GM12874 (cell line): ENCODE results near the gene AGBL2.

Experiments used
- TF ChIP-seq, protein P1 (sequence below): IDR thresholded peaks from 2 replicates; pipeline ENCODE4 v1.5.1; 2011; ENCODE audit warnings: low read depth, mild to moderate bottlenecking, control low read depth, low read length, moderate library complexity; ENCODE audit not compliant: insufficient read depth

Gene AGBL2

DNA sequence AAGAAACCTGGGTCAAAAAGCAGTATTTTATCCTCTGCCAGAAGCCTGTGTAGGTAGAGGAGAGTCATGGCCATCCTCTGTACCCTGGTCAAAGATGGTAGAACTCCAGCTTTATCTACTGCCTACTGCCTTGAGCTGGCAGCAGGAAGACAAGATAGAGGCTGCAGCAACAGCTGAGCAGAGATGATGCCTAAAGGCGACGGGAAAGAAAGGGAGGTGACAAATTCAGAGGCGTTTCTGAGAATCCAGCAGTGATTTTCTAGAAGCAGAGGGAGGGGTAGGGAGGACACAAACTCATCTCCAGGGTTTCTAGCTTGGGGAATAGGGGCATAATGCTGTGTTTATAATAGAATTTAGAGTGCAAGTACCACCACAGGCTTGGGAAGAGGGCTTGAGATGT, 105.5 kb downstream of the AGBL2 start:
- TF ChIP-seq, protein P1, sequence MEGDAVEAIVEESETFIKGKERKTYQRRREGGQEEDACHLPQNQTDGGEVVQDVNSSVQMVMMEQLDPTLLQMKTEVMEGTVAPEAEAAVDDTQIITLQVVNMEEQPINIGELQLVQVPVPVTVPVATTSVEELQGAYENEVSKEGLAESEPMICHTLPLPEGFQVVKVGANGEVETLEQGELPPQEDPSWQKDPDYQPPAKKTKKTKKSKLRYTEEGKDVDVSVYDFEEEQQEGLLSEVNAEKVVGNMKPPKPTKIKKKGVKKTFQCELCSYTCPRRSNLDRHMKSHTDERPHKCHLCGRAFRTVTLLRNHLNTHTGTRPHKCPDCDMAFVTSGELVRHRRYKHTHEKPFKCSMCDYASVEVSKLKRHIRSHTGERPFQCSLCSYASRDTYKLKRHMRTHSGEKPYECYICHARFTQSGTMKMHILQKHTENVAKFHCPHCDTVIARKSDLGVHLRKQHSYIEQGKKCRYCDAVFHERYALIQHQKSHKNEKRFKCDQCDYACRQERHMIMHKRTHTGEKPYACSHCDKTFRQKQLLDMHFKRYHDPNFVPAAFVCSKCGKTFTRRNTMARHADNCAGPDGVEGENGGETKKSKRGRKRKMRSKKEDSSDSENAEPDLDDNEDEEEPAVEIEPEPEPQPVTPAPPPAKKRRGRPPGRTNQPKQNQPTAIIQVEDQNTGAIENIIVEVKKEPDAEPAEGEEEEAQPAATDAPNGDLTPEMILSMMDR: no peak
